Ishikawa (cell line): ENCODE results near the gene LUC7L3.

ENCODE experiments used
- EP300 ChIP-seq: IDR thresholded peaks from 2 replicates; pipeline ENCODE4 v1.6.1; 2012; ENCODE audit warnings: borderline replicate concordance
- YY1 ChIP-seq: IDR thresholded peaks from 2 replicates; pipeline ENCODE4 v1.6.1; 2012; ENCODE audit warnings: low read depth
- TF ChIP-seq, protein P1 (sequence below): IDR thresholded peaks from 2 replicates; pipeline ENCODE4 v1.6.1; 2012

GRCh38 chr17:50758524-50758923 lies 39.1 kb downstream of the LUC7L3 start:
- TF ChIP-seq EP300, result no peak
- no peak for TF ChIP-seq YY1
- TF ChIP-seq, protein P1, sequence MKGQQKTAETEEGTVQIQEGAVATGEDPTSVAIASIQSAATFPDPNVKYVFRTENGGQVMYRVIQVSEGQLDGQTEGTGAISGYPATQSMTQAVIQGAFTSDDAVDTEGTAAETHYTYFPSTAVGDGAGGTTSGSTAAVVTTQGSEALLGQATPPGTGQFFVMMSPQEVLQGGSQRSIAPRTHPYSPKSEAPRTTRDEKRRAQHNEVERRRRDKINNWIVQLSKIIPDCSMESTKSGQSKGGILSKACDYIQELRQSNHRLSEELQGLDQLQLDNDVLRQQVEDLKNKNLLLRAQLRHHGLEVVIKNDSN, result no peak
